Testis (tissue), 2 donors: ENCODE data around the gene PLN.

Source experiments
- CTCF ChIP-seq, 3 experiments: fragments of 450-650 bp in 2 of 3; fragments of 200-600 bp in 1 of 3; sonication (generic) in 1 of 3; IDR thresholded peaks; one replicate each; pipeline ENCODE4 v1.5.1; 2016 to 2019; ENCODE audit warnings: antibody characterized with exemption in 3 of 3, mild to moderate bottlenecking in 2 of 3, moderate library complexity in 1 of 3
- POLR2A ChIP-seq: fragments of 450-650 bp; IDR thresholded peaks from one replicate; pipeline ENCODE4 v1.6.1; 2017; ENCODE audit warnings: antibody characterized with exemption, mild to moderate bottlenecking, moderate library complexity

GRCh38 chr6:118528129-118528528, 20.0 kb upstream of the PLN start:
- no peak for TF ChIP-seq CTCF (IDR thresholded peaks at IDR 0.05)
- TF ChIP-seq POLR2A, result no peak
